NB4 (cell line): ENCODE measurements around the gene LYST.
"Not testable (repeated sequence)": the region's sequence is repeated elsewhere in the genome, so short reads cannot be mapped to it uniquely, and the experiment has no call there.

Source experiments
- CTCF ChIP-seq: IDR thresholded peaks from one replicate; pipeline ENCODE4 v1.5.1; 2012; ENCODE audit warnings: low read depth, low read length
- MAX ChIP-seq: IDR thresholded peaks from 2 replicates; pipeline ENCODE4 v1.6.1; 2011; ENCODE audit warnings: low read depth, low read length
- POLR2A ChIP-seq: IDR thresholded peaks from 2 replicates; pipeline ENCODE4 v1.6.1; 2011; ENCODE audit warnings: mild to moderate bottlenecking; ENCODE audit not compliant: insufficient read length; ENCODE audit errors: extremely low read depth

GRCh38 chr1:235848251-235848650 is 18.5 kb downstream of the LYST start:
- TF ChIP-seq MAX, CTCF, POLR2A: not testable (repeated sequence)
